LNCaP clone FGC (cell line): Measurements from ENCODE around the gene NEK10.

Experiments used
- DNase-seq: peaks from one replicate; pipeline ENCODE4 v3.0.0-alpha.2; 2011; ENCODE audit warnings: low read depth
- H3K4me3 ChIP-seq: 2 replicates; pipeline ENCODE4 v1.5.1; 2011; ENCODE audit warnings: mild to moderate bottlenecking, low read depth, low read length, control low read depth
- TF ChIP-seq, protein P1 (sequence below): IDR thresholded peaks from 2 replicates; pipeline ENCODE4 v1.5.1; 2012; ENCODE audit warnings: mild to moderate bottlenecking; ENCODE audit not compliant: control insufficient read depth, insufficient read depth; ENCODE audit errors: extremely low read depth

The NEK10 gene

DNA sequence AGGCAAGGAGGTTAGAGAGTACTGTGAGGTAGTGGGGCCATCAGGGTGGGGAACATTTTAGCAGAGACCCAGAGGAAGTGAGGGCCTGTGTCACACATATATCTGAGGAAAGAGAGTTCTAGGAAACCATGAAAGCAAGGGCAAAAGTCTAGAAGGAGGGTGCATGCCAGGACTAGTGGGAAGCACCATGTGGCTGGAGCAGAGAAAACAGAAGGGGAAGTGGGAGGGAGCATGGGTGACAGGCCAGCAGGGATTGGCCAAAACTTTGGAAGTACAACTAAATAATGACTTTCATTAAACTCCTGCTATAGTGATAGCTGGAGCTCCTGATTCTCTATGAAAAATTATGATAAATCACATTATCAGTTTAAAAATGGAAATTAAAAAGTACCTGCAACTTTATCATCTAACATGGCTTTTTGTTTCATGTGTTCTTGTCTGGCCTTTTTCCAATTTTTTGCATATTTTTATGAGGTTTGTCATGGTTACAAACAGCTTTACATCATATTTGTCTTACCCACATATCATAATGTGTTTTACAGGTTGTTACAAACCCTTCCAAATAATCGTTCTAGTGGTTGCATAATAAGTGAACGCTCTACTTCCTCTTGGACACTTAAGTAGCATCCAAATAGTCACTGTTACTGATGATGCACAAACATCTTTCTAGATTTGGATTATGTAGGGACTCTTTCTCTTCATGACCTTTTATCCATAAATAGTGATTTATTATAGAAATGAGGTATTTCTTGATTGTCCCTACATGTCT is 168.3 kb downstream of the NEK10 start:
- TF ChIP-seq, protein P1, sequence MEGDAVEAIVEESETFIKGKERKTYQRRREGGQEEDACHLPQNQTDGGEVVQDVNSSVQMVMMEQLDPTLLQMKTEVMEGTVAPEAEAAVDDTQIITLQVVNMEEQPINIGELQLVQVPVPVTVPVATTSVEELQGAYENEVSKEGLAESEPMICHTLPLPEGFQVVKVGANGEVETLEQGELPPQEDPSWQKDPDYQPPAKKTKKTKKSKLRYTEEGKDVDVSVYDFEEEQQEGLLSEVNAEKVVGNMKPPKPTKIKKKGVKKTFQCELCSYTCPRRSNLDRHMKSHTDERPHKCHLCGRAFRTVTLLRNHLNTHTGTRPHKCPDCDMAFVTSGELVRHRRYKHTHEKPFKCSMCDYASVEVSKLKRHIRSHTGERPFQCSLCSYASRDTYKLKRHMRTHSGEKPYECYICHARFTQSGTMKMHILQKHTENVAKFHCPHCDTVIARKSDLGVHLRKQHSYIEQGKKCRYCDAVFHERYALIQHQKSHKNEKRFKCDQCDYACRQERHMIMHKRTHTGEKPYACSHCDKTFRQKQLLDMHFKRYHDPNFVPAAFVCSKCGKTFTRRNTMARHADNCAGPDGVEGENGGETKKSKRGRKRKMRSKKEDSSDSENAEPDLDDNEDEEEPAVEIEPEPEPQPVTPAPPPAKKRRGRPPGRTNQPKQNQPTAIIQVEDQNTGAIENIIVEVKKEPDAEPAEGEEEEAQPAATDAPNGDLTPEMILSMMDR: no peak
- peak; percentile 70 for DNase-seq
- H3K4me3 ChIP-seq: no peak overlapping the region

- DNase-seq: no peak
- TF ChIP-seq, protein P1: no peak
- H3K4me3 ChIP-seq: no peak overlapping the region
These were observed 174.2 kb downstream of the NEK10 start for GRCh38 chr3:27194861-27195483.

GRCh38 chr3:27193056-27193455 is 176.1 kb downstream of the NEK10 start:
- no peak overlapping the region for H3K4me3 ChIP-seq
- TF ChIP-seq, protein P1: no peak
- no peak for DNase-seq

- no peak overlapping the region for H3K4me3 ChIP-seq
- TF ChIP-seq, protein P1: no peak
- no peak for DNase-seq
These were observed 183.2 kb downstream of the NEK10 start for GRCh38 chr3:27186013-27186412.

DNA sequence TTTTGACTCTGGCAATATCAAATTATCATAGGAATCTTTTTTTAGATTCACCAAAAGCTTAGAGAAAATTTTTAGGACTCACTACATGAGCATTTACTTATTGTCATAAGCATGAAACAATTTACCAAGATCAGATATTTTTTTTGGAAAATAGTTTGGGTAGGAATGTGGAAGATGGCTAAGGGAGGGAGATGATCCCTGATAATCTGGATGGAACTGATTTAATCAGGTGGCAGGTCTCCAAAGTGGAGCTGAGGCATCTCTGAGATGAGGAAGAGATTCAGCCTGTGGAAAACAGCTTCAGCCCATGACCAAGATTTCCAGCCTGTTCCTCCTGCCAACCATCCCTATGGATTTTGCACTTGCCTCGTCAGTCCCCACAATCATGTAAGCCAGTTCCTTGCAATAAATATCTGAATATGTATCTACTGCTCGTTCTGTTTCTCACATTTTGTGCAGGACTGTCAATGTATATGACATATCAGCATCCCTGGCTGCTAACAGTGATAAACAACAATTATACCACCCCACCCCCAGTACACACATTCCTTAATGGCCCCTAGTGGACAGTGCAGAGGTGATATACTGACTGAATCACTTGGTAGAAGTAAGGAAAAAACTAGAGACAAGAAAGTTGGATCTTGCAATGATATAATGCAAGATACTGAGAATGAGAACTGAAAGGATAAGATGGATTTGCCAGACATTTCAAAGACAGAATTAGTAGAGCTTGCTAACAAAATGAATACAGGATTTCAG is 183.8 kb downstream of the NEK10 start:
- TF ChIP-seq, protein P1: no peak

GRCh38 chr3:27184261-27184660 is 184.9 kb downstream of the NEK10 start:
- TF ChIP-seq, protein P1: no peak
- no peak for DNase-seq
- no peak overlapping the region for H3K4me3 ChIP-seq

More for the DNA sequence above, 183.8 kb downstream of the NEK10 start:
- no peak for DNase-seq
- H3K4me3 ChIP-seq: no peak overlapping the region
